ENCODE measurements around the gene TXNDC15.

DNA sequence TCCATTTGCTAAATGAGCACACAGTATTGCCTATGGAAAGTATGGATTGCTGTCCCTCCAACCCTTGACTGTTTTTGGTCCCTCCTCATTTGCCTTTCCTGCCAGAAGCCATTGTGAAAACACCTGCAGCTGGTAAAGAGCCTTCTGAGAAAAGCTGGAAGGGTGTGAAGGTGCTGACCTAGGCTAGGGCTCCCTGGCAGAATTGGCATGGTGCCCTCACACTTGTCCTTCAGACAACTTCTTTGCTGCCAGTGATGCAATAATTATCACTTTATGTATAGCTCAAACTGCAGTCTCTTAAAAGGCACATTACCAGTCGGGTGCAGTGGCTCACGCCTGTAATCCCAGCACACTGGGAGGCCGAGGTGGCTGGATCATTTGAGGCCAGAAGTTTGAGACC lies 4.2 kb downstream of the TXNDC15 start:
- no peak for TF ChIP-seq L3MBTL2 (conservative IDR thresholded peaks at IDR 0.05)
- TF ChIP-seq SUZ12 (IDR thresholded peaks at IDR 0.05): no peak
- no peak for TF ChIP-seq ELF4 (IDR thresholded peaks at IDR 0.05)
- TF ChIP-seq, protein P1, sequence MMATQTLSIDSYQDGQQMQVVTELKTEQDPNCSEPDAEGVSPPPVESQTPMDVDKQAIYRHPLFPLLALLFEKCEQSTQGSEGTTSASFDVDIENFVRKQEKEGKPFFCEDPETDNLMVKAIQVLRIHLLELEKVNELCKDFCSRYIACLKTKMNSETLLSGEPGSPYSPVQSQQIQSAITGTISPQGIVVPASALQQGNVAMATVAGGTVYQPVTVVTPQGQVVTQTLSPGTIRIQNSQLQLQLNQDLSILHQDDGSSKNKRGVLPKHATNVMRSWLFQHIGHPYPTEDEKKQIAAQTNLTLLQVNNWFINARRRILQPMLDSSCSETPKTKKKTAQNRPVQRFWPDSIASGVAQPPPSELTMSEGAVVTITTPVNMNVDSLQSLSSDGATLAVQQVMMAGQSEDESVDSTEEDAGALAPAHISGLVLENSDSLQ (IDR thresholded peaks at IDR 0.05): no peak
- TF ChIP-seq ZNF384 (IDR thresholded peaks at IDR 0.05): no peak
- no peak for TF ChIP-seq ARNT (IDR thresholded peaks at IDR 0.05)
- TF ChIP-seq SP1 (IDR thresholded peaks at IDR 0.05): no peak
- no peak for TF ChIP-seq BHLHE40 (IDR thresholded peaks at IDR 0.05; ENCODE audit: borderline replicate concordance)
- no peak for TF ChIP-seq CTBP1 (IDR thresholded peaks at IDR 0.05; ENCODE audit: borderline replicate concordance)
- no peak for TF ChIP-seq FOXA1 (IDR thresholded peaks at IDR 0.05)
- TF ChIP-seq FOXM1 (IDR thresholded peaks at IDR 0.05; ENCODE audit: borderline replicate concordance): no peak
